Astrocyte of the cerebellum (primary cell): ENCODE data around the gene ANXA6.

Experiments
- DNase-seq: peaks from one replicate; pipeline ENCODE4 v3.0.0-alpha.2; 2011; ENCODE audit warnings: low read depth
- H3K4me3 ChIP-seq: 2 replicates; pipeline ENCODE4 v1.5.1; 2011; ENCODE audit warnings: mild to moderate bottlenecking, low read depth, low read length, moderate library complexity
- CTCF ChIP-seq: IDR thresholded peaks from 2 replicates; pipeline ENCODE4 v1.5.1; 2012; ENCODE audit warnings: low read length, low read depth, moderate library complexity, mild to moderate bottlenecking; ENCODE audit errors: missing control alignments
- in situ Hi-C: cut with HindIII; loops from 2 replicates; pipeline ENCODE4 v1.10.0; 2017; ENCODE audit warnings: low sequenced_read_pairs

ANXA6 gene

GRCh38 chr5:151125421-151125820 is 32.2 kb downstream of the ANXA6 start:
- in situ Hi-C loops = no loop called here
- DNase-seq = no peak
- no peak overlapping the region for H3K4me3 ChIP-seq
- TF ChIP-seq CTCF = no peak

- no peak overlapping the region for H3K4me3 ChIP-seq
- in situ Hi-C loops = no loop called here
- DNase-seq = no peak
- no peak for TF ChIP-seq CTCF
Observed at GRCh38 chr5:151123897-151124751, 33.5 kb downstream of the ANXA6 start.

- DNase-seq = no peak
- in situ Hi-C loops = no loop called here
- no peak for TF ChIP-seq CTCF
- H3K4me3 ChIP-seq = no peak overlapping the region
Observed at GRCh38 chr5:151122828-151123227, 34.8 kb downstream of the ANXA6 start.

- no peak for DNase-seq
- in situ Hi-C loops = no loop called here
- H3K4me3 ChIP-seq = no peak overlapping the region
- no peak for TF ChIP-seq CTCF
Observed at GRCh38 chr5:151121665-151122064, 35.9 kb downstream of the ANXA6 start.

GRCh38 chr5:151121095-151121494 is 36.5 kb downstream of the ANXA6 start:
- TF ChIP-seq CTCF = no peak
- no peak overlapping the region for H3K4me3 ChIP-seq
- in situ Hi-C loops = no loop called here
- DNase-seq = no peak

GRCh38 chr5:151118913-151119575 is 38.5 kb downstream of the ANXA6 start:
- no peak for TF ChIP-seq CTCF
- in situ Hi-C loops = no loop called here
- DNase-seq = no peak
- no peak overlapping the region for H3K4me3 ChIP-seq
